GM18858 (cell line): ENCODE measurements around the gene FGGY.
"Not testable (repeated sequence)": the region's sequence is repeated elsewhere in the genome, so short reads cannot be mapped to it uniquely, and the experiment has no call there.

Experiments
- ATAC-seq: cut with Tn5 transposase; IDR thresholded peaks from one replicate; pipeline ENCODE4 v1.9.1; 2021; ENCODE audit not compliant: unreplicated experiment

The FGGY gene

GRCh38 chr1:59609245-59609644, 312.4 kb downstream of the FGGY start:
- ATAC-seq = no peak

DNA sequence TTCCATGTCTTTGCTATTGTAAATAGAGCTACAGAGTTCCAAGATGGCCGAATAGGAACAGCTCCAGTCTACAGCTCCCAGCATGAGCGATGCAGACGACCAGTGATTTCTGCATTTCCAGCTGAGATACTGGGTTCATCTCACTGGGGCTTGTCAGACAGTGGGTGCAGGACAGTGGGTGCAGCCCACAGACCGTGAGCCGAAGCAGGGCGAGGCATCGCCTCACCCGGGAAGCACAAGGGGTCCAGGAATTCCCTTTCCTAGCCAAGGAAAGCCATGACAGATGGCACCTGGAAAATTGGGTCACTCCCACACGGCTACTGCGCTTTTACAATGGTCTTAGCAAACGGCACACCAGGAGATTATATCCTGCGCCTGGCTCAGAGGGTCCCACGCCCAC, 313.6 kb downstream of the FGGY start:
- not testable (repeated sequence) for ATAC-seq

- ATAC-seq = no peak
These were observed 320.5 kb downstream of the FGGY start for GRCh38 chr1:59617434-59617833.

GRCh38 chr1:59619557-59619956, 322.7 kb downstream of the FGGY start:
- ATAC-seq = no peak

GRCh38 chr1:59625384-59625783, 328.5 kb downstream of the FGGY start:
- ATAC-seq = no peak

DNA sequence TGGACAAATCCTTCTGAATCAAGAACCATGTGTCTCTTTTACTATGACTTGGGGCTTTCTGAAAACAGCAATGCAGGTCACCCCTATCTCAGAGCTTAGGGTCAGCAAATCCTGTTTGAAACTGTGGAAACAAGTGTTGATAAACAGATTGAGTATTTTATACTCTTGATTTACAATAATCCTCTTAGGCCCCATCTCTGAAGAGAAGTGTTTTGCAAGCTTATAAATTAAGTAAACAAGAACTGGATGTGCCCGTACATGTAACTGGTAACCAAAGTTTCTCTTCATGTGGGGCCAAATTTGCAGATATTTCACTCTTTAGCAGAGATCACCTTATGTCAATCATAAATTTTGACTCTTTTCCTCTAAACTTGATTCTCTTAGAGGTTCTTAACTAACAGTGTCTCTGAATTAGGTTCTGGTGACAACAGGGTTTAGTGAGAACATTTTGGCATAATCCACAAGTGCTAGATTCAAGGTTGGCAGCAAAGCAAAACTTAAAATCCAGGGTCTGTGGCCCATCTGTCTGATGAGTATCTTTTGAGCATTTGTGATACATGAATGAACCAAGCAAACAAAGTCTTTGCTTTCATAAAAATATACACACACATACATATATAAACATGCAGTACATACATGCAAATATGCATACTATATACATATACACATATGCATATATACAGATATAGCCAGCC, 334.8 kb downstream of the FGGY start:
- no peak for ATAC-seq

GRCh38 chr1:59635097-59635496, 338.2 kb downstream of the FGGY start:
- ATAC-seq = no peak

GRCh38 chr1:59638231-59638711, 341.4 kb downstream of the FGGY start:
- ATAC-seq = no peak

DNA sequence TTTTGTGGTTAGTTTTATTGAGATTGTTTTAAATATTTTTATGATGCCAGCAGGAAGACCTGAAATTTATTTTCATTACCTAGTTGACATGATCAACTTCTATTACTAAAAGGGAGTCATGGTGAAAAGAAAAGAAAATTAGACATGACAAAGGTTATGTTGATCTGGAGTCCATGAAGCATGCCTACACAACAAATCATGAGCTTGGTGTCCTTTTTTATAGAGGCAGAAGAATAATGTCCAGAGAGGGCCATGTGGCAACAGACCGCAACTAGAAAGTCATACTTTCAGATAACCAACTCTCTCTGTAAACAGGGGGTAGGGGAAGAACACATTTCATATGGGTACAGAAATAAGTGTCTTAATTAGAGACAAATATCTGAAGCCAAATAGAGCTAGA, 342.4 kb downstream of the FGGY start:
- ATAC-seq = no peak

- no peak for ATAC-seq
These were observed 344.0 kb downstream of the FGGY start for GRCh38 chr1:59640851-59641250.

DNA sequence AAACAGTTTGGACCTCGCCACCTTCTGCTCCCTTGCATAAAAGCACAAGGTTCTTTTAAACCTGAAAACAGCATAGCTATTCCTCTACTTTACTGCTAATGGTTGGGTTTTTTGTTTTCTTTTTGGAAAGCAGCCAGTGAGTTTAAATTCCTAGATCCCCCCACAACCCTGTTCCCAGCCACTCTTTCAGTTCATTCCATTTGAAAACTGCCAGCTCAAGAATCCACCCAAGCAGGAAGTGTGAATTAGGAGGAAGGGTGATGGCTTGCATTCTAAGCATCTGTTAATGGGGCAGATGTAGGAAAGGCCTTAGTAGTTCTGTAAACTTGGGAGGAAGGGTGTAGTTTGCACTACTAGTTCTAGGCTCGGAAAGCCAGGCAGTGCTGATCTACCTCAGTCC, 344.9 kb downstream of the FGGY start:
- ATAC-seq = no peak

DNA sequence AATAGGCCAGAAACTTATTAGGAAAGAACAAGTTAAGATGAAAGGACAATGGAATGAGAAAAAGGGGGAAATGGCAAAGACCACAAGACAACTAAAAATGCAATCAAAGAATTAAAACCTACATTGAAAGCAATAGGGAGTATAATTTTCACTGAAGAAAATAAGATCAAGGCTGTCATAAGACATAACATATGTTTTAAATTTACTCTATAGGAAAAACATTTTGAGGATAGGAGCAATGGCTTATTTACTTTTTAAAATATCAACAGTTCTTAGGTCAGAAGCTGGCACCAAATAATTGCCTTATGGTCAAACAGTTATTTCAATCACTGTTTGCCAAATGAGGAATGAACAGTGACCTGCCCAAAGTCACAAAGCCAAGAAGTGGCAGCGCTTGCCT, 346.6 kb downstream of the FGGY start:
- ATAC-seq = no peak

DNA sequence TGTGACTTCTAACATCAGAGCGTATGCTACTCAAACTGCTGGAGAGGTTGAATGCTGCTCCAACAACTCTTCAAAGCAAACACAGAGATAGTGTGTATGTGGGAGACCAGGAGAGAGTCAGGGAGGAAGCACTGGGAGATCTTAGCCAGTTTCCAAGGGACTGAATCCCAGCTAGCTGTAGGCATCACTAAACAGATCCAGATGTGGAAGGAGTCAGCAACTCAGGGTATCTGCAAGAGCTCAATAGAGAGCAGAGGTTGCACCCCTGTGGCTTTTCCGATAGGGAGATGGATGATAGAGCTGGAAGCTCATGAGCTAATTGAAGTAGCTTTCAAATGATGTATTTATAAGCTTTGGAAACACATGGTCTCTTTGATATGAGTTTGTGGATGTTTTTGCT, 349.0 kb downstream of the FGGY start:
- ATAC-seq = no peak

DNA sequence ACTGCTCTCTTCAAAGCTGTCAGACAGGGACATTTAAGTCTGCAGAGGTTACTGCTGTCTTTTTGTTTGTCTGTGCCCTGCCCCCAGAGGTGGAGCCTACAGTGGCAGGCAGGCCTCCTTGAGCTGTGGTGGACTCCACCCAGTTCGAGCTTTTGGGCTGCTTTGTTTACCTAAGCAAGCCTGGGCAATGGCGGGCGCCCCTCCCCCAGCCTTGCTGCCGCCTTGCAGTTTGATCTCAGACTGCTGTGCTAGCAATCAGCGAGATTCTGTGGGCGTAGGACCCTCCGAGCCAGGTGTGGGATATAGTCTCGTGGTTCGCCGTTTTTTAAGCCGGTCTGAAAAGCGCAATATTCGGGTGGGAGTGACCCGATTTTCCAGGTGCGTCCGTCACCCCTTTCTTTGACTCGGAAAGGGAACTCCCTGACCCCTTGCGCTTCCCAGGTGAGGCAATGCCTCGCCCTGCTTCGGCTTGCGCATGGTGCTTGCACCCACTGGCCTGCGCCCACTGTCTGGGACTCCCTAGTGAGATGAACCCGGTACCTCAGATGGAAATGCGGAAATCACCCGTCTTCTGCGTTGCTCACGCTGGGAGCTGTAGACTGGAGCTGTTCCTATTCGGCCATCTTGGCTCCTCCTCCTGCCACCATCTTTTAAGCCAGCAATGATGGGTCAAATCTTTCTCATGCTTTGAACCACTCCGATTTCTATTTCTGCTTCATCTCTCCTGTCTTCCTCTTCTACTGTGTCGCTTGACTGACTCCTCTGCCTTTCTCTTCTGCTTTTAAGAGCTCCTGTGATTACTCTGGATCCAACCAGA, 356.5 kb downstream of the FGGY start:
- ATAC-seq = not testable (repeated sequence)

DNA sequence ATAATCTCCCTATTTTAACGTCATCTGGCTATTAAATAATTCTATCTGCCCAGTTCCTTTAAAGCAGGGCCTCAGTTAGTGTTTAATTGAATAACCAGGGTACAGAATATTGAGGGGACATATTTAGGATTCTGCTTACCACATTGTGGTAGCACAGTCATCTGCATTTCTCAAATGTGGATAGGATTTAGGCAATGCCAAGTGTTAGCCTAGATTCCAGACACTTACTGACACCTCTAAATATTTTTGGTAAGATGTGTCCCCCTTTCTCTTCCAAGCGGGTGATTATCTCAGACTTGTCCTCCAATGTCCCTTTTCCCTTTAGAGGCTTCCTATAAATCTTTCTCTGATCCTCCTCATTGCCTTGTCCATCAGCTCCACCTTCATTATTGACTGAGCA, 357.1 kb downstream of the FGGY start:
- no peak for ATAC-seq

GRCh38 chr1:59657873-59658465, 361.1 kb downstream of the FGGY start:
- no peak for ATAC-seq

DNA sequence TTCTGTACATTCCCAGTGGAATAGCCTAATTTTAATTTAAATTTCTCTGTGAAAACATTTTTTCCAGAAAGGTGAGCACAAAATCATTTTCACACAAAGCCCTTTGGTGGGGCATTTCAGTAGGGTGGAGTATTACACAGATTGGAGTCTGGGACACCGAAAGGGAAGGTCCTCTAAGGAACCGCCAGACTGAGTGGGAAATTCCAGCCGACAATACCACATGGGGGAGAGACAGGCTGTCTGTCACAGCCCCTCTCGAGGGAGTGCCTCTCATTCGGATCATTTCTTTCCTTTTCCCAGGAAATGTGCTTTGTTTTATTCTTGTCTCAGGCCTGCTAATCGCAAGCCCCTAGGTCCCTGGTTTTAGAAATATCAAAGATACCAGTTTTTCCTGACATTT, 367.3 kb downstream of the FGGY start:
- no peak for ATAC-seq

- no peak for ATAC-seq
These were observed 369.2 kb downstream of the FGGY start for GRCh38 chr1:59666106-59666505.

- ATAC-seq = no peak
These were observed 370.1 kb downstream of the FGGY start for GRCh38 chr1:59667020-59667419.

DNA sequence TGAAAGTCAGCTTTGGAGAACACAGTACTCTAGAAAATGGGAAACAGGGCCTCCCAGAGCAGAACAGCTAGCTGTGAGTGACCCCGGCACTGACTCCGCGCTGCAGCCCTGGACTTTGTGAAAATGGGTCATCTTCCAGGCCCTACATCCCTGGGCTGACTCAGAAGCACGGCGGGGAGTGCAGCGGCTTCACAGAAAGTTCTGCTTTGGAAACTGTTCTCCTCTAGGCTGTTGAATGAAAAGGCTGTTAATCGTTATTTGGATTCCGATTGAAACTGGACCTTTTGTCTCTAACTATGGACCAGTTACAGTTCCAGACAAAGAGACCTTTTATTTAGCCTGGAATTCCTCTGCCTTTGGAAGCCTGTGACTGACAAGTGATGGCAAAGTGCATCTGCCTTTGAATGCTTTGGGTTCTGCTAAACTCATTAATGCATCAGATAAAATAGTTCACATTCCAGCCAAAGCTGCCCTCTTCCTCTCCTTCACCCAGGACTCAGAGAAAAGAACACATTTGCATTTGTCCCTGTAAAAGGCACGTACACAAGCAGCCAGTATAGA, 372.9 kb downstream of the FGGY start:
- ATAC-seq = no peak

GRCh38 chr1:59670662-59671061, 373.8 kb downstream of the FGGY start:
- ATAC-seq = no peak
